Activated naive CD4-positive, alpha-beta T cell treated with anti-CD3 and anti-CD28 coated beads for 36 hours (primary cell): ENCODE measurements around the gene HTR1B. TPM values are rescaled to one million over a fixed set of nuclear protein-coding genes. Genes with fewer than 3 reads are reported as not detected.

Experiments used
- CTCF ChIA-PET: fragments of 350-600 bp; sonication (Branson Sonifier 250); formaldehyde crosslinking; loops from one replicate; lab custom pipeline; 2021; ENCODE audit warnings: antibody characterized with exemption; lab: Charles Lee
- DNase-seq: peaks from one replicate; pipeline ENCODE4 v3.0.0-alpha.2; 2020
- H3K27ac Mint-ChIP-seq: one replicate; pipeline ENCODE4 v1.8.0; 2021; ENCODE audit warnings: mild to moderate bottlenecking, mixed read lengths
- H3K27me3 Mint-ChIP-seq: one replicate; pipeline ENCODE4 v1.8.0; 2021; ENCODE audit warnings: low read depth, mixed read lengths
- H3K36me3 Mint-ChIP-seq: one replicate; pipeline ENCODE4 v1.8.0; 2021; ENCODE audit warnings: low read depth, mixed read lengths
- H3K4me1 Mint-ChIP-seq: one replicate; pipeline ENCODE4 v1.8.0; 2021; ENCODE audit warnings: low read depth, mixed read lengths
- H3K4me3 Mint-ChIP-seq: one replicate; pipeline ENCODE4 v1.8.0; 2021; ENCODE audit warnings: mild to moderate bottlenecking, moderate library complexity, mixed read lengths
- H3K9me3 Mint-ChIP-seq: one replicate; pipeline ENCODE4 v1.8.0; 2021; ENCODE audit warnings: mixed read lengths
- intact Hi-C: fragments of 100-400 bp; cut with micrococcal nuclease; formaldehyde crosslinking; loops from one replicate; pipeline ENCODE4 v1.15.1; 2023
- total RNA-seq, 2 experiments: library from RNA; stranded (reverse); gene quantifications; one replicate each; pipeline ENCODE4 v1.2.3, GENCODE V29; 2021

The HTR1B gene
- total RNA-seq, 2 experiments from 2014 or later: not detected

DNA sequence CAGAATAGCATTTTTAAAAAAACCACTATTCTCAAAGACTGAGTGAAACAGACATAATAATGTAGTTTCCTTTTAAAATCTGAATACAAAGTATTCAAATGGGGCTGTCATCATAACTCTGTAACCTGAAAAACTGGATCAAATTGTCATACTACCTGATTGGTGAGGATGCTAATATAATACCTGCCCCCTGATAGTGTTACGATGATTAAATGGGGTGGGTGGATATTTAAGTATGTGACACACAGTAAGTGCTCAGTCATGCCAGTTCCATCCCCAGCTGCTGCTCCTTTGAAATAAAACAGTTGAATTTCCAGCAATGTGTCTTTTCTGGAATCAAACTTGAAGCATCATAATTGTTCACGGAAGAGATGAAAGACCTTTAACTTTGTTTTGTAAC, 8.9 kb downstream of the HTR1B start:
- H3K4me3 Mint-ChIP-seq: no peak overlapping the region
- no peaks in the 10 kb centered on the region for H3K9me3 Mint-ChIP-seq
- no peaks in the 10 kb centered on the region for H3K36me3 Mint-ChIP-seq
- no peak overlapping the region for H3K27ac Mint-ChIP-seq
- no peaks in the 10 kb centered on the region for H3K4me1 Mint-ChIP-seq
- H3K27me3 Mint-ChIP-seq: peaks cover 11% of the 10 kb centered on the region
- DNase-seq: no peak
- CTCF ChIA-PET: no interaction called here
- intact Hi-C loops: no loop called here

- intact Hi-C loops: no loop called here
- no peak overlapping the region for H3K27ac Mint-ChIP-seq
- H3K4me1 Mint-ChIP-seq: no peaks in the 10 kb centered on the region
- H3K4me3 Mint-ChIP-seq: no peak overlapping the region
- peaks cover 1% of the 10 kb centered on the region for H3K27me3 Mint-ChIP-seq
- CTCF ChIA-PET: no interaction called here
- no peaks in the 10 kb centered on the region for H3K9me3 Mint-ChIP-seq
- DNase-seq: no peak
- no peaks in the 10 kb centered on the region for H3K36me3 Mint-ChIP-seq
Observed at GRCh38 chr6:77451466-77451865, 11.8 kb downstream of the HTR1B start.

DNA sequence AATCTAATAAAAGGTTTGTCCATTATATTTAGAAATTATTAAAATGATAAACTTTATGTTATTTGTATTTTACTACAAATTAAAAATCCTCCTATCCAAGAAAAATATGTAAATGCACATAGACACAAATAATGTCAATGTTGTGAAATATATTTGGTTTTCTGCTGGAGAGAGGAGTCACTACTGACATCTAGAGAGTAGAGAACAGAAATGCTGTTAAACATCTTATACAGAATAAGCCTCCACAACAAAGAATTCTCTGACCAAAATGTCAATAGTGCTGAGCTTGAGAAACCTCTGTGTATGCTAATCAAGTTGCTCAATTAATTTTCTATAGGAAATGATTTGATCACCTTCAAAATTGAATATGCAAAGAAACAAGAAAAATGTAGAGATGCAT, 12.4 kb downstream of the HTR1B start:
- CTCF ChIA-PET: no interaction called here
- H3K9me3 Mint-ChIP-seq: no peaks in the 10 kb centered on the region
- H3K27me3 Mint-ChIP-seq: no peaks in the 10 kb centered on the region
- intact Hi-C loops: no loop called here
- H3K27ac Mint-ChIP-seq: no peak overlapping the region
- DNase-seq: no peak
- H3K36me3 Mint-ChIP-seq: no peaks in the 10 kb centered on the region
- no peak overlapping the region for H3K4me3 Mint-ChIP-seq
- no peaks in the 10 kb centered on the region for H3K4me1 Mint-ChIP-seq

DNA sequence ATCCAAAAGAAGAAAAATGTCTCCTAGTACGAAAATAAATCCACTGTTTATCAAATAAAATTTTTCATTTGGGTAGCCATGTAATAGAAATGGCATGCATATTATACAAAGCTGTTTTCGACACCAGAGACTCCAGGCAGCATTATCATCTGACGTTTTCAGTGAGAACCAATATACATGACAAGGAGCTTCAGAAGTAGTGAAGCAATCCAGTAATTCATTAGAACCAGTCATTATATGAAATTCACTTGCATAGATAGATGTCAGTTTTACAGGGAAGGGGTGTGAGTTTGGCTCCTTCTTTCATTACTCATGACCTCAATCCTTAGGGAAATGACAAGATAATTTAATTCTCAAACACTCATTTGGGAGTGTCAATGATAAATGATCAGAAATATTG, 14.7 kb downstream of the HTR1B start:
- Mint-ChIP-seq H3K36me3 (no peaks in the 10 kb centered on the region), H3K4me3 (no peak overlapping the region), H3K27me3 (no peaks in the 10 kb centered on the region), H3K4me1 (no peaks in the 10 kb centered on the region), H3K27ac (no peak overlapping the region), H3K9me3 (no peaks in the 10 kb centered on the region)
- CTCF ChIA-PET: no interaction called here
- intact Hi-C loops: no loop called here
- no peak for DNase-seq

GRCh38 chr6:77447254-77447653, 16.0 kb downstream of the HTR1B start:
- Mint-ChIP-seq H3K9me3 (no peaks in the 10 kb centered on the region), H3K36me3 (no peaks in the 10 kb centered on the region), H3K27ac (no peak overlapping the region), H3K4me3 (no peak overlapping the region), H3K27me3 (no peaks in the 10 kb centered on the region), H3K4me1 (no peaks in the 10 kb centered on the region)
- intact Hi-C loops: no loop called here
- CTCF ChIA-PET: no interaction called here
- DNase-seq: no peak

DNA sequence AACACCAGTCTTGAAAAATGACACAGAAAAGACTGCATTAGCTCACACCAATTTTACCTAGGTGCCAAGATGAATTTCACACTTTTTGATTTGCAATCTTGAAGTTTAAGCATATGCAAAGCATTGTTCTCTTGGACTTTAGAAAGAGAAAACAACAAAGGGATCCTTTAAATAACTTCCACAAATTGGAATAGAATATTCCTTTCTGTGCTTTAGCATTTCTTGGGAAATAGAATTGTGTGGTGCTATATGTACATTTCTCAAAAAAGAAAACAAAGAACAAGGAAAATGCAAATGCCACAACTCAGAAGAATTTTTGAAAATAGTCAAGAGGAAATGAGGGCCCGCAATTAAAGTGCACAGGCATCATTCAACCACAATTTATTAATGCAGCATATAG, 17.0 kb downstream of the HTR1B start:
- Mint-ChIP-seq H3K27me3 (no peaks in the 10 kb centered on the region), H3K9me3 (no peaks in the 10 kb centered on the region), H3K36me3 (no peaks in the 10 kb centered on the region), H3K4me1 (no peaks in the 10 kb centered on the region), H3K27ac (no peak overlapping the region), H3K4me3 (no peak overlapping the region)
- CTCF ChIA-PET: no interaction called here
- DNase-seq: no peak
- intact Hi-C loops: no loop called here

DNA sequence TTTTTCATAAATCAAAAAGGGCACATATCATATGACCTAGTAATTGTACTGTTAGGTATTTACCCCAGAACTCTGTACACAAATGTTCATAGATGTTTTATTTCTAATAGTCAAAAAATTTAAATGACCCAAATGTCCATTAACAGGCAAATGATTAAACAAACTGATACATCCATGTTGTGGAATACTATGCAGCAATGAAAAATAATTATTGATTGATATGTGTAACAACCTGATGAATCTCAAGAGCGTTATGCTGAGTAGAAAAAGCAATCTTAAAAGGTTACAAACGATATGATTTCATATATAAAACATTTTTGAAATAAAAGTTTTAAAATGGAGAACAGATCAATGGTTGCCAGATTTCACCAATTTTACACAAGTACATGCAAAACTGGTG, 18.1 kb downstream of the HTR1B start:
- intact Hi-C loops: no loop called here
- CTCF ChIA-PET: no interaction called here
- Mint-ChIP-seq H3K9me3 (no peaks in the 10 kb centered on the region), H3K4me1 (no peaks in the 10 kb centered on the region), H3K36me3 (no peaks in the 10 kb centered on the region), H3K27me3 (no peaks in the 10 kb centered on the region), H3K4me3 (no peak overlapping the region), H3K27ac (no peak overlapping the region)
- DNase-seq: no peak

DNA sequence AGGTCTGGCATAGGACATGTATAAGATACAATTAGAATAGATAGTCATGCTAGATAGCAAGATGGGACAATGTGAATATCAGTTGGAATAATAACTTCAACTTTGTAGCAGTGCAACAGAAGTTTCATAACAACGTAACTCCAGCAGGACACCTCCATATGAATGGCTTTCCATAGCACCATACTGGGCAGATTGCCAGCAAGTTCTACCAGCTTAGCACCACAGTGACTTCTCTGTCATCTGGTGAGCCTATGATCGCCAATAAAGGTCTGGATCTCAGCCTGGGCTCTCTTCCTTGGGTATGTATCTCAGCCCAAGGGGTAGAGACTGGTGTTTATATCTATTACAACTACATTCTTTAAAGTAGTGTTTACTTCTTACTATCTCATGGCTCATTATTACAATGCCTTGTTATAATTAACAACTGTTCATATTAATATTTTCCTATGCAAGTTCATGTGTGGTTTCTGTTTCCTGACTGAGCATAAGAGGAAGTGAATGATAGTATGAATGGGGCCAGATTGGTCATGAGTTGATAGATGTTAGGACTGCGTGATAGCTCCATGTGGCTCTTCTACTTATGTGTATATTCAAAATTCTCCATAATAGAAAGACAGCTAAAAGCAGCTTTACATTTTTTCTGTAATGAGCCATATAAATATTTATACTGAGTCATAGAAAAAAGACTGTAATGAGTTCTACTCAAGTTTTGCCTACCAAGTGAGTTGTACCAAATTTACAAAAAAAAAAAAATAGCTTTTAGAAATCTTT, 22.9 kb downstream of the HTR1B start:
- DNase-seq: no peak
- H3K9me3 Mint-ChIP-seq: no peaks in the 10 kb centered on the region
- CTCF ChIA-PET: no interaction called here
- H3K36me3 Mint-ChIP-seq: no peaks in the 10 kb centered on the region
- no peak overlapping the region for H3K27ac Mint-ChIP-seq
- intact Hi-C loops: no loop called here
- no peaks in the 10 kb centered on the region for H3K27me3 Mint-ChIP-seq
- no peak overlapping the region for H3K4me3 Mint-ChIP-seq
- H3K4me1 Mint-ChIP-seq: no peaks in the 10 kb centered on the region

DNA sequence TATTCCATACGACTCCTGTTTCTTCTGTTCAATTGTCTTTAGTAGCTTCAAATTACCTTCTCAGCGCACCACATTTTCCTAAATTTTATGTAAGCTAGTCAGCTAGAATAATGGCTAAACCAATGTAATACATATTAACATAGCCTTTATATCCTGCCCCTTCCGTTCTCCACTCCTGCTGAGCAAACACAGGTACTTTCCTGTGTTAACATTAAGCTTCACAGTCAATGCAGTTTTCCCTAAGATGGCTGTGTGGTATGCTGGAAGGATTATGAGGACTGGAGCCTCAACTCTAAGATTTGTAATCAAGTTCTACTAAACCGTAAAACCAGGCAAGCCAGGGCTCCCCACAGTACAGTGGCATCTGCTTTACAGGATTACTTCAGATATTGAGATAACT, 29.4 kb downstream of the HTR1B start:
- Mint-ChIP-seq H3K27me3 (no peaks in the 10 kb centered on the region), H3K4me1 (no peaks in the 10 kb centered on the region), H3K9me3 (no peaks in the 10 kb centered on the region), H3K27ac (no peak overlapping the region), H3K4me3 (no peak overlapping the region), H3K36me3 (no peaks in the 10 kb centered on the region)
- no peak for DNase-seq
- CTCF ChIA-PET: no interaction called here
- intact Hi-C loops: no loop called here

DNA sequence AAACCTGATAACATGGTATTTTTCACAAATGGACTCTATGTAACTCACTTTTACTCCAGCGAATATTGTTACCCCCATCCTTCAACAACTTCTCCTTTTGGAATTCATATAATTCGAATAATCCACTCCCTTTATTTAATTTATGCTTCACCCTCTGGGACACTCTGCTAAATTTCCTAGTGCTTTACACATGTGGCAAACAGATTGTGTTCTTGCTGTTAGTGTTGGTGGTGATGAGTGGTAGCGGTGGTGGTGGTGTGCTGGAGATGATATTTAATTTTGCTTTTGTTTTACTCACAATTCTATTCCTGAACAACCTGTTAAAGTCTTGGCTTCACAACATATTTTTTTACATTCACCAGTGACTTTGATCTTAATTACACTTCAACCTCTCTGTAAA, 32.8 kb downstream of the HTR1B start:
- DNase-seq: no peak
- Mint-ChIP-seq H3K9me3 (no peaks in the 10 kb centered on the region), H3K4me3 (no peak overlapping the region)

DNA sequence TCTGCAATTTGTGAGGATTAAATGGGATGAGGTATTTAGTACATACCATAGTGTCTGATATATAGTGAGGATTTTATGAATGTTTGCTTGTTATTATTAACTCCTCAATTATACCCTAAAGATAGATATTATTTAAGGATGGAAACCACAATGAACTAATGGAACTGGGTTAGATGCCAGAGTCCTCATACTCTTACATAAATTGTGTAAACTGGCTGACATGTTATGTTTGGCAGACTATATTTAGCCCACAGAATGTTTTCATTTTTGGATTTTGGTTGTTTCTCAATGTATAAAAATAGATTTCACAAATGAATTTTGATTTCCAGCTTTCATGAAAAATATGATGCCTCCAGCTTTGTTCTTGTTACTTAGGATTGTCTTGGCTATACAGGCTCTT, 37.6 kb downstream of the HTR1B start:
- no peaks in the 10 kb centered on the region for H3K9me3 Mint-ChIP-seq
- H3K36me3 Mint-ChIP-seq: no peaks in the 10 kb centered on the region
- no peak overlapping the region for H3K27ac Mint-ChIP-seq
- H3K4me1 Mint-ChIP-seq: no peaks in the 10 kb centered on the region
- CTCF ChIA-PET: no interaction called here
- DNase-seq: no peak
- H3K4me3 Mint-ChIP-seq: no peak overlapping the region
- intact Hi-C loops: no loop called here
- no peaks in the 10 kb centered on the region for H3K27me3 Mint-ChIP-seq

More for the DNA sequence above, 32.8 kb downstream of the HTR1B start:
- no peaks in the 10 kb centered on the region for H3K4me1 Mint-ChIP-seq
- intact Hi-C loops: no loop called here
- H3K36me3 Mint-ChIP-seq: no peaks in the 10 kb centered on the region
- no peak overlapping the region for H3K27ac Mint-ChIP-seq
- H3K27me3 Mint-ChIP-seq: no peaks in the 10 kb centered on the region
- CTCF ChIA-PET: no interaction called here

- H3K27me3 Mint-ChIP-seq: no peaks in the 10 kb centered on the region
- CTCF ChIA-PET: no interaction called here
- H3K27ac Mint-ChIP-seq: no peak overlapping the region
- no peak overlapping the region for H3K4me3 Mint-ChIP-seq
- H3K4me1 Mint-ChIP-seq: no peaks in the 10 kb centered on the region
- intact Hi-C loops: no loop called here
- no peaks in the 10 kb centered on the region for H3K9me3 Mint-ChIP-seq
- H3K36me3 Mint-ChIP-seq: no peaks in the 10 kb centered on the region
- no peak for DNase-seq
Observed at GRCh38 chr6:77425216-77425615, 38.1 kb downstream of the HTR1B start.

DNA sequence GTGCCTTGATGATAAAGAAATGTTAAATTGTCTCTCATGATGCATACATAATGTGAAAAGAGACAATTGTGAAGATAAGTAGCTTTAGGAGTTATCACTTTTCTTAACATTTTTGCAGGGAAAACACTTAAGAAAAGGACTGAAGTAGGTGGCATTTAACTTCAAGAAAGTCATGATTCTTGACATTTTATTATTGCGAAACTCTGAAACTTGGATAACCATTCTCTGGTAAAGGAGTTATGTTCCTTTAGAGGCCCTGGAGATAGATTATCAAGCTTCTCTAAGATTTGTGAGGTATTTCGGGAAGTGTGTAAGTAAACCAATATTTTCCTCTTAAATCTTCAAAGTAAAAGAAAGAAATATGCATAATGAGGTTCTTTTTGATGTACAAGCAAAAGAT, 38.5 kb downstream of the HTR1B start:
- CTCF ChIA-PET: no interaction called here
- Mint-ChIP-seq H3K9me3 (no peaks in the 10 kb centered on the region), H3K36me3 (no peaks in the 10 kb centered on the region), H3K4me1 (no peaks in the 10 kb centered on the region), H3K4me3 (no peak overlapping the region), H3K27me3 (no peaks in the 10 kb centered on the region), H3K27ac (no peak overlapping the region)
- DNase-seq: no peak
- intact Hi-C loops: no loop called here
